Thymus (tissue), 11 donors: ENCODE measurements around the gene EPS8L1. TPM values are rescaled to one million over a fixed set of nuclear protein-coding genes. Genes with fewer than 3 reads are reported as not detected.
"Not testable (repeated sequence)": the region's sequence is repeated elsewhere in the genome, so short reads cannot be mapped to it uniquely, and the experiment has no call there.

Experiments used
- DNase-seq, 9 donors: peaks; one replicate each; pipeline ENCODE4 v3.0.0-alpha.2; 2013; ENCODE audit warnings: low spot score in 9 of 9, low read depth in 6 of 9, missing footprints in 1 of 9
- H3K27ac ChIP-seq, 2 donors: one replicate each; pipeline ENCODE4 v1.5.1; 2013; ENCODE audit warnings: control low read depth in 1 of 2, low read depth in 1 of 2, low read length in 1 of 2, mild to moderate bottlenecking in 1 of 2, moderate library complexity in 1 of 2
- H3K27me3 ChIP-seq, 2 donors: one replicate each; pipeline ENCODE4 v1.5.1; 2013; ENCODE audit warnings: low read length in 1 of 2; ENCODE audit not compliant: control insufficient read depth in 2 of 2, insufficient read depth in 1 of 2
- H3K36me3 ChIP-seq, 2 donors: one replicate each; pipeline ENCODE4 v1.5.1; 2013; ENCODE audit warnings: low read length in 1 of 2, mild to moderate bottlenecking in 1 of 2, moderate library complexity in 1 of 2; ENCODE audit not compliant: control insufficient read depth in 2 of 2, insufficient read depth in 2 of 2
- H3K4me1 ChIP-seq, 2 donors: one replicate each; pipeline ENCODE4 v1.5.1; 2013; ENCODE audit warnings: low read length in 2 of 2; ENCODE audit not compliant: control insufficient read depth in 2 of 2, insufficient read depth in 2 of 2
- H3K4me3 ChIP-seq, 2 donors: one replicate each; pipeline ENCODE4 v1.5.1; 2013; ENCODE audit warnings: low read length in 2 of 2, control low read depth in 1 of 2, mild to moderate bottlenecking in 1 of 2
- H3K9me3 ChIP-seq, 2 donors: one replicate each; pipeline ENCODE4 v1.5.1; 2013; ENCODE audit warnings: low read length in 1 of 2, mild to moderate bottlenecking in 1 of 2; ENCODE audit not compliant: control insufficient read depth in 2 of 2, insufficient read depth in 1 of 2
- WGBS: extraction: QIAGEN DNeasy Blood & Tissue Kit; methylation state at CpG from one replicate; pipeline ENCODE4 v1.1.7; 2013; 5-methylcytosine and 5-hydroxymethylcytosine counted together
- polyA plus RNA-seq: library from polyadenylated mRNA; stranded (reverse); fragments of 200-250 nt; gene quantifications from one replicate; pipeline ENCODE4 v1.2.3, GENCODE V29; 2013
- total RNA-seq: library from RNA; stranded (reverse); fragments of 120-200 nt; gene quantifications from one replicate; pipeline ENCODE4 v1.2.4, GENCODE V29; 2013
- donor health status: healthy.

EPS8L1 gene
- total and polyA plus RNA-seq, 2 donors, result 2.3 to 26.6 TPM

DNA sequence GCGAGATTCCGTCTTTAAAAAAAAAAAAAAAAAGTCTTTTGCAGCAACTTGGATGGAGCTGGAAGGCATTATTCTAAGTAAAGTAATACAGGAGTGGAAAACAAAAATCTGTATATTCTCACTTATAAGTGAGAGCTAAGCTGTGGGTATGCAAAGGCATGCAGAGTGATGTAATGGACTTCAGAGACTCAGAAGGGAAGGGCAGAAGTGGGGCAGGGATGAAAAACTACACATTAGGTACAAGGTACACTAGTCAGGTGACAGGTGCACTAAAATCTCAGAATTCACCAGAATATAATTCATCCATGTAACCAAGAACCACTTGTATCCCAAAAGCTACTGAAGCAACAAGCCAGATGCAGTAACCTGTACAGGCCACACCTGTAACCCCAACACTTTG lies 39.6 kb upstream of the EPS8L1 start:
- Histone ChIP-seq H3K4me1 (no peaks in the 10 kb centered on the region), H3K27me3 (no peaks in the 10 kb centered on the region), H3K4me3 (no peak overlapping the region), H3K9me3 (peaks cover 0 to 12% of the 10 kb centered on the region in 2 donors), H3K36me3 (no peaks in the 10 kb centered on the region), H3K27ac (no peak overlapping the region)
- WGBS, result 97% methylated on average over 2 of the region's 2 CpGs
- no peak for DNase-seq

DNA sequence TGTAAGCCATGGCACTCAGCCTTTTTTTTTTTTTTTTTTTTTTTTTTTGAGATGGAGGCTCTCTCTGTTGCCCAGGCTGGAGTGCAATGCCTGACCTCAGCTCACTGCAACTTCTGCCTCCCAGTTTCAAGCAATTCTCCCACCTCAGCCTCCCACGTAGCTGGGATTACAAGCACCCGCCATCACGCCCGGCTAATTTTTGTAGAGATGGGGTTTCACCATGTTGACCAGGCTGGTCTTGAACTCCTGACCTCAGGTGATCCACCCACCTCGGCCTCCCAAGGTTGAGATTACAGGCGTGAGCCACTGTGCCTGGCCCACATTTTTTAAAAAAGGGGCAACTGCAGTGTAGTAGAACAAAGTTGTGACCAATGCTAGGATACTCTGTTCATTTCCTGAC lies 38.1 kb upstream of the EPS8L1 start:
- H3K27ac ChIP-seq, H3K27me3 ChIP-seq, H3K4me3 ChIP-seq, H3K36me3 ChIP-seq, DNase-seq, H3K9me3 ChIP-seq: not testable (repeated sequence)
- peaks cover 0 to 10% of the 10 kb centered on the region in 2 donors for H3K4me1 ChIP-seq
- 93% methylated on average over 6 of the region's 6 CpGs for WGBS

DNA sequence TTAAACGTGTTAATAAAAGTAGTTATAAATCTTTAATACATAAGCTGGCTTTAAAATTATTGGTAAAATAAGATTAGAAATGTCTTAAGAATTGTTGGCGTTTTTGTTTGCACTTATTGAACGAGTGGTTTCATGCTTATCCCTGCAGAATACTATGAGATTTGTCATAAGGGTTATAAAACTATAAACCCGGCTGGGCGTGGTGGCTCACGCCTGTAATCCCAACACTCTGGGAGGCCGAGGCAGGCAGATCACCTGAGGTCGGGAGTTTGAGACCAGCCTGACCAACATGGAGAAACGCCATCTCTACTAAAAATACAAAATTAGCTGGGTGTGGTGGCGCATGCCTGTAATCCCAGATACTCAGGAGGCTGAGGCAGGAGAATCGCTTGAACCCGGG lies 35.0 kb upstream of the EPS8L1 start:
- 90% methylated on average over 12 of the region's 12 CpGs for WGBS
- H3K27ac ChIP-seq, DNase-seq, H3K27me3 ChIP-seq, H3K4me3 ChIP-seq, H3K9me3 ChIP-seq: not testable (repeated sequence)
- Histone ChIP-seq H3K4me1 (peaks cover 0 to 10% of the 10 kb centered on the region in 2 donors), H3K36me3 (peaks cover 9 to 13% of the 10 kb centered on the region in 2 donors)

DNA sequence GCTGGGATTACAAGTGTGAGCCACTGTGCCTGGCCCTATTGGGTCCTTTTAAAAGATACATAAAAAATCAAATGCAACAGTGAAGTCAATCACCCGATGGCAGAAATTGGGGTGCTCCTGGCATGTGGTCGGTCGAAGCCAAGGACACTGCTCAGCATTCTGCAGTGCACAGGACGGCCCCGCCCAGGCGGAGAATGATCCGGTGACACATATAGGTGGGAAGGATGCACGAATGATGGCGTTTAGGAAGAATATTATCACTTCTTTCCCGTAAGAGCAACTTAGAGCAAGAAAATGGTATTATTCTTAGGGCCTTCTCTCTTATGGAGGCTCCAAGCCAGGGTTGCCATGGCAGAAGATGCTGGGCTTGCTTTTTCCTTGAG lies 34.4 kb upstream of the EPS8L1 start:
- no peak for DNase-seq
- no peak overlapping the region for H3K4me3 ChIP-seq
- H3K27me3 ChIP-seq, result no peaks in the 10 kb centered on the region
- H3K4me1 ChIP-seq, result peaks cover 0 to 10% of the 10 kb centered on the region in 2 donors
- 83% methylated on average over 10 of the region's 10 CpGs for WGBS
- no peak overlapping the region for H3K27ac ChIP-seq
- H3K36me3 ChIP-seq, result peaks cover 9 to 13% of the 10 kb centered on the region in 2 donors
- peaks cover 0 to 1% of the 10 kb centered on the region in 2 donors for H3K9me3 ChIP-seq

DNA sequence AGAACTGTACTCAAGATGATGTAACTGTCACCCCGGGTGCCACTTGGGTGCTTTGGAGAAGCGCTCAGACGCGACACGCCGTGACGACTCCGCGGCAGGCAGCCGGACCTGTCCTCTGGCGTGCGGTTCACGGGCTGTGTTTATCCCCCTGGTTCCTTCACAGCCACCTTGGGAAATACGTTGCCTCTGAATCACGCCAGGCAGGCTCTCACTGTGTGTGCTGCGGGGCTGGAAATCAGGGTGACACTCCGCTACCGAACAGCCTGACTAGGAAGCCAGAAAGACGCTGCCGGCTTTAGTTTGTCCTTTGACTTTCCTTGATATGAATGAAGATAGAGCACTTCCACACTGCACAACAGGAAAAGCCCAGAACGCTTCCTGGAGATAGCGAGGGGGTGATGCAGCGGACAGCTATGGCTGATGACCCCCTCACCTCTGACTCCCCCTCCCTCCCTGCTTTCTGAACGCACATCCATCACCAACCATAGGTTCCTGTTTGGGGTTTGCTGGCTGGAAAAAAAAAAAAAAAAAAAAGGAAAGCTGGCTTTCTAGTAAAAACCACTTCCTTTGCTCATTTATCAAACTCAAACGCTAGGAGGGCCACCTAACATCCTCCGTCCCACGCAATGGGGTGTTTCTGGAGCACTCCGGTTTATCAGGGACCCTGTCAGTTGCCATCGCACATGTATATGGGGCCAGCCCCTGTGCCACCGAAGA lies 33.9 kb upstream of the EPS8L1 start:
- Histone ChIP-seq H3K27me3 (no peaks in the 10 kb centered on the region), H3K27ac (no peak overlapping the region), H3K4me1 (peaks cover 0 to 10% of the 10 kb centered on the region in 2 donors), H3K36me3 (peaks cover 11 to 17% of the 10 kb centered on the region in 2 donors), H3K9me3 (peaks cover 0 to 1% of the 10 kb centered on the region in 2 donors), H3K4me3 (no peak overlapping the region)
- peak in 2 of 9 donors; percentile 9 to 35 for DNase-seq
- 9% methylated on average over 30 of the region's 30 CpGs for WGBS

DNA sequence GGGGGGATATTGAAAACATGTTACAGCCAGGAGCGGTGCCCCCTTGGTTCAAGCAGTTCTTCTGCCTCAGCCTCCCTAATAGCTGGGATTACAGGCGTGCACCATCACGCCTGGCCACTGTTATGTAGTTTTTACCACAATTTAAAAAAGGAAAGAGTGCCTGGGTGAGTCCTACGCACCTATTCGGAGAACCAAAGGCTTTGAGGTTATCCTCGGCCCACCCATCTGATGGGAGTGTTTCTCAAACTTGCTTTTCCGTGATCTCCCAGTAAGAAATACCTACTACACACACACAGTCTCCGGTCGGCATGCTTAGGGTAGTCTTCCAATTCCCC lies 33.4 kb upstream of the EPS8L1 start:
- 42% methylated on average over 9 of the region's 9 CpGs for WGBS
- DNase-seq, result no peak
- Histone ChIP-seq H3K27ac (no peak overlapping the region), H3K36me3 (peaks cover 17 to 22% of the 10 kb centered on the region in 2 donors), H3K9me3 (peaks cover 0 to 1% of the 10 kb centered on the region in 2 donors), H3K4me3 (no peak overlapping the region), H3K4me1 (peaks cover 0 to 10% of the 10 kb centered on the region in 2 donors), H3K27me3 (no peaks in the 10 kb centered on the region)

DNA sequence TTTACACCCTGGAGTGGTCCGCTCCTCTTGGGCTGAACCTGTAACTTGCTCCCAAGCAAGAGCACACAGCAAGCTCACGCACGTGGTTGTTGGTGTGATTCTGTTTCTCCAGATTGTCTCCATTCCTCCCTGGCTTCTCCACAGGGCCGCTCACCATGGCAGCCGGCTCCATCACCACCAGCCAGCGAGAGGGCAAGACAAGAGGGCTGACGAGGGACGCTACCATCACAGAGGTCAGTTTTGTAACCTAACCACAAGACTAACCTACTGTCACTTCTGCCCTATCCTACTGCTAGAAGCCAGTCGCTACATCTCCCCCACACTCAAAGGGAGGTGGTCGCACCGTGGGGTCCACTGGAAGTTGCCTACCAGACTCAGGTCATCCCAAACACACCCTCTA lies 33.0 kb upstream of the EPS8L1 start:
- Histone ChIP-seq H3K9me3 (peaks cover 0 to 1% of the 10 kb centered on the region in 2 donors), H3K4me3 (no peak overlapping the region), H3K27me3 (no peaks in the 10 kb centered on the region), H3K27ac (no peak overlapping the region), H3K4me1 (peaks cover 0 to 10% of the 10 kb centered on the region in 2 donors), H3K36me3 (peaks cover 20 to 26% of the 10 kb centered on the region in 2 donors)
- 78% methylated on average over 11 of the region's 11 CpGs for WGBS
- DNase-seq, result no peak

DNA sequence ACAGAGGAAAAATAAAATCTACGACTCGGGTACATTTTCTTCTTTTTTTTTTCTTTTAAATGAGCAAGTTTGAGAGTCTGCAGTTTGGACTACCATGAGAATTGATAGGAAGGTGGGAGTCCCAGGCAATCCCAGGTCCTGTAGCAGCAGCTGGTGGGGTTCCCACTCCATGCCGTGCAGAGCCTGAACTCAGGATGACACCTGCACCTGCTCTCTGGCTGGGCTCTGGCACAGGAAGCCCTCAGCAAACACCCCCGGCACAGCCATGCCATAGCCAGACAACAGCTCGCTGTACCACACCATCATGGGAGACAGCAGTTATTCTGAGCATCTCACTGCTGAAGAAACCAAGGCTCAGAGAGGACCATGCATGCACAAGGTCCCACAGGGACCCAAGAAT lies 31.4 kb upstream of the EPS8L1 start:
- H3K4me1 ChIP-seq, result peaks cover 0 to 10% of the 10 kb centered on the region in 2 donors
- no peaks in the 10 kb centered on the region for H3K27me3 ChIP-seq
- 96% methylated on average over 5 of the region's 5 CpGs for WGBS
- peaks cover 21 to 28% of the 10 kb centered on the region in 2 donors for H3K36me3 ChIP-seq
- H3K4me3 ChIP-seq, result no peak overlapping the region
- H3K27ac ChIP-seq, result no peak overlapping the region
- DNase-seq, result no peak
- peaks cover 0 to 1% of the 10 kb centered on the region in 2 donors for H3K9me3 ChIP-seq

DNA sequence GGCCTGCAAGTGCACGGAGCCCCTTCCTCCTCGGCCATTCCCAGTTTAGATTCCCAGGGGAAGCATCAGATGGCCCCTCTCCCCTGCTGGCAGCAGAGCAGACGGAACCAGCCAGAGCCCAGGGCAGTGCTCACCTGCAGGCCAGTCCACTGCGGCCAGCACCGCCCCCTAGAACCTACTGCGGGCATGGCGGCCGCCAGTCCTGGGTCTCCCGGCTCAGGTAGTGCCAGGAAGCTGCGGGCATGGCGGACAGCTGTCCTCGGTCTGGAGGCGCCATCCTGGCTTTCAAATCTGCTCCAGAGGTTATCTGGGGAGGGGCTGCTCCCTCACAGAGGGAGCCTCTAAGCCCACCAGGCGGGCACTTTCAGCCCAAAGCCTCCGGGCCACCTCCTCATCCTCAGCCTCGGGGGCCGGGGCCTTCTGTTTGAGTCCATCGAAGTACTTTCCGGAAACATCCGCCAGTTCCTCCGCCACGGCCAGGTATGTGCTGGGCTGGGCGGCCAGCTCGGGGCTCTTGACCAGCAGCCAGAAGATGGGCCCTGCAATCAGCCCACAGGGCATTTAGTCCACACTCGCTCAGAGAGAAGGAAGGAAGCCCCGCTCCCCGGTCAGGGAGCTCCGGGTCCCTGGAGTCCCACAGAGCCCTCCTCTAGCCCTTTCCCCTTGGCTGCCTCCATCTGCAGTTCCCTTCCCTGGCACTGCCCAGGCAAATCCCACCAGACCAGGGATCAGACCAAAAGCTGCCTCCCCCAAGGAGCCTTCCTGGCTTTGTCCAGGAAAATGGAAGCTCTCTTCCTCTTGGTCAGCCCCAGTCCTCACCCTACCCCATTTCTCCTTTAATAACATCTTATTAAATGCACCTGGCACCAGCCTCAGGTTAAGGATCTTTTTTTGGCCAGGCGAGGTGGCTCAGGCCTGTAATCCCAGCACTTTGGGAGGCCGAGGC lies 30.6 kb upstream of the EPS8L1 start:
- H3K9me3 ChIP-seq, result peaks cover 0 to 1% of the 10 kb centered on the region in 2 donors
- no peak for DNase-seq
- H3K36me3 ChIP-seq, result peaks cover 21 to 28% of the 10 kb centered on the region in 2 donors
- no peak overlapping the region for H3K27ac ChIP-seq
- peaks cover 0 to 10% of the 10 kb centered on the region in 2 donors for H3K4me1 ChIP-seq
- 98% methylated on average over 30 of the region's 30 CpGs for WGBS
- H3K4me3 ChIP-seq, result no peak overlapping the region
- H3K27me3 ChIP-seq, result no peaks in the 10 kb centered on the region
